ENCODE data around the gene YTHDC2. TPM values are rescaled to one million over a fixed set of nuclear protein-coding genes. Genes with fewer than 3 reads are reported as not detected.

YTHDC2 gene
- total RNA-seq, 3 donors from 2014 or later (not counting 1 experiment from before 2014, with no cell fraction given), result 37.7 to 38.8 (median 38.0) TPM

GRCh38 chr5:113574417-113574816 lies 60.9 kb downstream of the YTHDC2 start:
- peaks cover 0 to 3% of the 10 kb centered on the region in 2 donors for H3K9me3 Mint-ChIP-seq
- WGBS (ENCODE audit: insufficient coverage), result 100% methylated on average over 2 of the region's 2 CpGs

DNA sequence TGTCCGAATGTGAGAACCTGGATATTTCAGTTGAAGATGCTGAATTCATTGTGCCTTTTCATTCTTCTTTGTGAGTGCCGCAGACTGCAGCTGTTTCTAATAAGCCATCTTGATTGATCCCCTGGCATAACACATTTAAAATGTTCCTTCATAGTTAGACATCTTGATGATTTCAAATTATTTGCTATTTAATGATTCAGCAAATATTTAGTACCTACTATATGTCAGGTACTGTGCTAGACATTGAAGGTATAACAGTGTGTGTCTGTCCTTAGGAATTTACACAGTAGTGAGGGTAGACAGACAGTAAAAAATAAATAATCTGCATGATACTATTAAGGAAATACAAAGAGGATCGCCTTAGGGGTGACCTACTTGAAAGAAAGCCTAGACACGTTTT lies 61.6 kb downstream of the YTHDC2 start:
- Histone ChIP-seq H3K4me3 (ENCODE audit: low read length) (no peak overlapping the region), H3K9me3 (ENCODE audit: control insufficient read depth, insufficient read depth, low read length) (no peaks in the 10 kb centered on the region), H3K4me1 (ENCODE audit: control insufficient read depth, insufficient read depth, low read length) (peaks cover 3% of the 10 kb centered on the region), H3K27ac (ENCODE audit: low read length) (no peak overlapping the region), H3K36me3 (ENCODE audit: control insufficient read depth, insufficient read depth, low read length) (peaks cover 23% of the 10 kb centered on the region), H3K27me3 (ENCODE audit: control insufficient read depth, insufficient read depth, low read length) (no peaks in the 10 kb centered on the region)
- Mint-ChIP-seq H3K36me3 (peaks cover 39% of the 10 kb centered on the region), H3K4me3 (no peak overlapping the region), H3K27me3 (ENCODE audit: low read depth in 2 of 2) (no peaks in the 10 kb centered on the region), H3K27ac (peak overlapping the region in 1 of 2 donors; percentile 0), H3K4me1 (peaks cover 27 to 32% of the 10 kb centered on the region in 2 donors), H3K9me3 (peaks cover 0 to 3% of the 10 kb centered on the region in 2 donors)
- ATAC-seq (no peak), DNase-seq (no peak)
- TF ChIP-seq CTCF (IDR thresholded peaks at IDR 0.05), result no peak
- WGBS (ENCODE audit: insufficient coverage), result 87% methylated on average over 4 of the region's 4 CpGs
- intact Hi-C loops (cut with micrococcal nuclease), result no loop called here

More at GRCh38 chr5:113574417-113574816, 60.9 kb downstream of the YTHDC2 start:
- Histone ChIP-seq H3K4me1 (ENCODE audit: control insufficient read depth, insufficient read depth, low read length) (peaks cover 3% of the 10 kb centered on the region), H3K27me3 (ENCODE audit: control insufficient read depth, insufficient read depth, low read length) (no peaks in the 10 kb centered on the region), H3K27ac (ENCODE audit: low read length) (no peak overlapping the region), H3K4me3 (ENCODE audit: low read length) (no peak overlapping the region), H3K36me3 (ENCODE audit: control insufficient read depth, insufficient read depth, low read length) (peaks cover 21% of the 10 kb centered on the region), H3K9me3 (ENCODE audit: control insufficient read depth, insufficient read depth, low read length) (no peaks in the 10 kb centered on the region)
- H3K4me1 Mint-ChIP-seq, result peaks cover 27 to 32% of the 10 kb centered on the region in 2 donors
- H3K36me3 Mint-ChIP-seq, result peaks cover 42% of the 10 kb centered on the region
- TF ChIP-seq CTCF (IDR thresholded peaks at IDR 0.05), result no peak
- H3K27me3 Mint-ChIP-seq (ENCODE audit: low read depth in 2 of 2), result no peaks in the 10 kb centered on the region
- H3K27ac Mint-ChIP-seq, result no peak overlapping the region
- ATAC-seq (no peak), DNase-seq (no peak)
- no peak overlapping the region for H3K4me3 Mint-ChIP-seq
- intact Hi-C loops (cut with micrococcal nuclease), result no loop called here

DNA sequence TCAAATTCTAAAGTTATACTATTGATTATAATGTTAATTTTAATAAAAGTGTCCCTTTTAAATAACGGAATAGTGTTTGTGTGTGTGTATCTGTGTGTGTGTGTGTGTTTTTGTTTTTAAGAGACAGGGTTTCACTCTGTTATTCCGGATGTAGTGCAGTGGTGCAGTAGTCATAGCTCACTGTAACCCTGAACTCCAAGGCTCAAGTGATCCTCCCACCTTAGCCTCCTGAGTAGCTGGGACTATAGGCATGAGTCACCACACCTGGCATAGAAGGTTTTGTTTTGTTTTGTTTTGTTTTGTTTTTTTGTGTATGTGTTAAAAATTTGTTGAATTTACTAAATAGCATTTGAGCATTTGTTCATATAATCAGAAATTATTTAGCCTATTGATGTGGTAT lies 64.6 kb downstream of the YTHDC2 start:
- DNase-seq, result no peak
- Histone ChIP-seq H3K4me1 (ENCODE audit: control insufficient read depth, insufficient read depth, low read length) (peaks cover 3% of the 10 kb centered on the region), H3K36me3 (ENCODE audit: control insufficient read depth, insufficient read depth, low read length) (peaks cover 30% of the 10 kb centered on the region), H3K4me3 (ENCODE audit: low read length) (no peak overlapping the region), H3K27me3 (ENCODE audit: control insufficient read depth, insufficient read depth, low read length) (no peaks in the 10 kb centered on the region), H3K9me3 (ENCODE audit: control insufficient read depth, insufficient read depth, low read length) (no peaks in the 10 kb centered on the region), H3K27ac (ENCODE audit: low read length) (no peak overlapping the region)
- Mint-ChIP-seq H3K4me3 (no peak overlapping the region), H3K27me3 (ENCODE audit: low read depth in 2 of 2) (no peaks in the 10 kb centered on the region), H3K36me3 (peaks cover 10% of the 10 kb centered on the region), H3K4me1 (peaks cover 11 to 21% of the 10 kb centered on the region in 2 donors), H3K27ac (no peak overlapping the region), H3K9me3 (no peaks in the 10 kb centered on the region)
- 64% methylated on average over 2 of the region's 2 CpGs for WGBS (ENCODE audit: insufficient coverage)
- no peak for TF ChIP-seq CTCF (IDR thresholded peaks at IDR 0.05)
- intact Hi-C loops (cut with micrococcal nuclease), result no loop called here
- no peak for ATAC-seq

DNA sequence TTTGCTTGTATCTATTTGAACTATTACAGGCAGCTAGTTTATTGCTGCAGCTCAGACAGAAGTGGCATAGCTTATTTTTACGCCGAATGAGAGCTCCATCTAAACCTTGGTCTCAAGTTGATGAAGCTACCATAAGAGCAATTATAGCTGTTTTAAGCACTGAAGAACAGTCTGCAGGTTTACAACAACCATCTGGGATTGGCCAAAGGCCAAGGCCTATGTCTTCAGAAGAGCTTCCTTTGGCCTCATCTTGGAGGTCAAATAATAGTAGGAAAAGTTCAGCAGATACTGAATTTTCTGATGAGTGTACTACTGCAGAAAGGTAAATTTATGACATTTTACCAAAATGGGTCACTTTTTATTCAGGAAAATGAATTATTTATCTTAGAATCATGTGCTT lies 67.9 kb downstream of the YTHDC2 start:
- no peaks in the 10 kb centered on the region for H3K36me3 Mint-ChIP-seq

More for the DNA sequence above, 67.9 kb downstream of the YTHDC2 start:
- 97% methylated on average over 2 of the region's 2 CpGs for WGBS (ENCODE audit: insufficient coverage)
- Histone ChIP-seq H3K4me1 (ENCODE audit: control insufficient read depth, insufficient read depth, low read length) (no peaks in the 10 kb centered on the region), H3K9me3 (ENCODE audit: control insufficient read depth, insufficient read depth, low read length) (no peaks in the 10 kb centered on the region), H3K36me3 (ENCODE audit: control insufficient read depth, insufficient read depth, low read length) (peaks cover 28% of the 10 kb centered on the region), H3K27me3 (ENCODE audit: control insufficient read depth, insufficient read depth, low read length) (no peaks in the 10 kb centered on the region), H3K4me3 (ENCODE audit: low read length) (no peak overlapping the region), H3K27ac (ENCODE audit: low read length) (no peak overlapping the region)
- no peaks in the 10 kb centered on the region for H3K9me3 Mint-ChIP-seq
- H3K4me3 Mint-ChIP-seq, result no peak overlapping the region
- H3K4me1 Mint-ChIP-seq, result no peaks in the 10 kb centered on the region
- intact Hi-C loops (cut with micrococcal nuclease), result no loop called here
- ATAC-seq (no peak), DNase-seq (no peak)
- no peak overlapping the region for H3K27ac Mint-ChIP-seq
- no peaks in the 10 kb centered on the region for H3K27me3 Mint-ChIP-seq (ENCODE audit: low read depth in 2 of 2)
- no peak for TF ChIP-seq CTCF (IDR thresholded peaks at IDR 0.05)

All from natural killer cell (primary cell).